Peyer's patch (tissue), 4 donors: ENCODE results near the gene CSNK2A2. TPM values are rescaled to one million over a fixed set of nuclear protein-coding genes. Genes with fewer than 3 reads are reported as not detected.

Source experiments
- DNase-seq, 3 donors: peaks; one replicate each; pipeline ENCODE4 v3.0.0-alpha.2; 2017 to 2019
- H3K27ac ChIP-seq, 4 donors: fragments of 200-600 bp; sonication (generic); one replicate each; pipeline ENCODE4 v1.5.1; 2016 to 2019
- H3K27me3 ChIP-seq, 2 donors: fragments of 200-600 bp; sonication (generic); one replicate each; pipeline ENCODE4 v1.5.1; 2019
- H3K36me3 ChIP-seq, 3 donors: fragments of 200-600 bp; sonication (generic); one replicate each; pipeline ENCODE4 v1.5.1; 2016 to 2019
- H3K4me1 ChIP-seq, 4 donors: fragments of 200-600 bp; sonication (generic); one replicate each; pipeline ENCODE4 v1.5.1; 2016 to 2019
- H3K4me3 ChIP-seq, 4 donors: fragments of 200-600 bp; sonication (generic); 1 replicate in 3 of 4; 2 replicates in 1 of 4; pipeline ENCODE4 v1.5.1; 2016 to 2019; ENCODE audit warnings: mild to moderate bottlenecking in 1 of 4
- H3K9me3 ChIP-seq, 4 donors: fragments of 200-600 bp; sonication (generic); one replicate each; pipeline ENCODE4 v1.5.1; 2016 to 2019; ENCODE audit warnings: mild to moderate bottlenecking in 1 of 4
- CTCF ChIP-seq, 6 experiments: fragments of 450-650 bp in 4 of 6; fragments of 200-600 bp in 2 of 6; sonication (generic) in 1 of 6; IDR thresholded peaks; one replicate each; pipeline ENCODE4 v1.5.1; 2017 to 2019; ENCODE audit warnings: antibody characterized with exemption in 6 of 6, mild to moderate bottlenecking in 3 of 6, moderate library complexity in 1 of 6
- POLR2A ChIP-seq, 2 donors: fragments of 450-650 bp; IDR thresholded peaks; one replicate each; pipeline ENCODE4 v1.5.1; 2017; ENCODE audit warnings: antibody characterized with exemption in 2 of 2, mild to moderate bottlenecking in 2 of 2, moderate library complexity in 2 of 2
- small RNA-seq, 2 donors: library from RNA; depleted of rRNA; stranded (forward); fragments of <200 nt; gene quantifications; one replicate each; pipeline ENCODE3, GENCODE V24; 2016
- total RNA-seq, 4 donors: library from RNA; depleted of rRNA; stranded (reverse); fragments of >200 nt; gene quantifications; one replicate each; pipeline ENCODE4 v1.1.0, GENCODE V29; 2016

CSNK2A2 gene
- total RNA-seq, 4 donors from 2014 or later, result 25.1 to 36.4 (median 29.6) TPM

- no peak overlapping the region for H3K4me3 ChIP-seq
- H3K4me1 ChIP-seq, result peaks cover 0 to 2% (median 0%) of the 10 kb centered on the region in 4 donors
- TF ChIP-seq POLR2A (IDR thresholded peaks at IDR 0.05) (no peak), CTCF (IDR thresholded peaks at IDR 0.05) (no peak)
- no peak for DNase-seq
- no peak overlapping the region for H3K27ac ChIP-seq
- no peaks in the 10 kb centered on the region for H3K9me3 ChIP-seq
- no peaks in the 10 kb centered on the region for H3K27me3 ChIP-seq
- peaks cover 0 to 28% (median 0%) of the 10 kb centered on the region in 3 donors for H3K36me3 ChIP-seq
Measured at GRCh38 chr16:58110571-58111301, 87.2 kb downstream of the CSNK2A2 start.

GRCh38 chr16:58109881-58110280, 88.0 kb downstream of the CSNK2A2 start:
- Histone ChIP-seq H3K4me3 (no peak overlapping the region), H3K36me3 (peaks cover 0 to 20% (median 0%) of the 10 kb centered on the region in 3 donors), H3K4me1 (no peaks in the 10 kb centered on the region), H3K9me3 (no peaks in the 10 kb centered on the region), H3K27me3 (no peaks in the 10 kb centered on the region), H3K27ac (no peak overlapping the region)
- no peak for TF ChIP-seq POLR2A (IDR thresholded peaks at IDR 0.05)
- no peak for TF ChIP-seq CTCF (IDR thresholded peaks at IDR 0.05)
- DNase-seq, result no peak

DNA sequence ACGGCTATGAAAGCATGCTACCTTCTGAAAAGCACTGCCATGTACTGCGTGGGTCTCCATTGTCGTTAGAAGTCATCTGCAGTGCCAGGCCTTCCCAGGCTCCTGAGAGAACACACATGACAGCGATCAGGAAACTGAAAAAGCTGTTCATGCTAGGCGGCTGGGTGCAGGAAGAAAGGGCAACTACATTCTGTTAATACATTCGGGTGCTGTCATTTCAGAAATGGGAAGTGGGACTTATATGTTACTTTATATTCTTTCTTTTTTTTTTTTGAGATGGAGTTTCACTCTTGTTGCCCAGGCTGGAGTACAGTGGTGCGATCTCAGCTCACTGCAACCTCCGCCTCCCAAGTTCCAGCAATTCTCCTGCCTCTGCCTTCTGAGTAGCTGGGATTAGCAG, 88.6 kb downstream of the CSNK2A2 start:
- H3K36me3 ChIP-seq, result peaks cover 0 to 14% (median 0%) of the 10 kb centered on the region in 3 donors
- no peak for DNase-seq
- H3K27me3 ChIP-seq, result no peaks in the 10 kb centered on the region
- H3K9me3 ChIP-seq, result no peaks in the 10 kb centered on the region
- H3K4me1 ChIP-seq, result no peaks in the 10 kb centered on the region
- no peak overlapping the region for H3K4me3 ChIP-seq
- H3K27ac ChIP-seq, result no peak overlapping the region
- no peak for TF ChIP-seq POLR2A (IDR thresholded peaks at IDR 0.05)
- TF ChIP-seq CTCF (IDR thresholded peaks at IDR 0.05), result no peak

Small RNAs within 50 kb of the gene (small RNA-seq; reads per million reads assigned to genes)
- gene RN7SL645P, result 0 reads per million in 2 donors

Other genes starting within 250 kb of the CSNK2A2 start
- 1 to 10 TPM in 2 of 4 donors, not detected in 2; 1.1 to 2.8 TPM for gene CNGB1, start 227.0 kb downstream of the CSNK2A2 start, total RNA-seq
- 10 to 100 TPM in 2 of 4 donors, 1 to 10 TPM in 2; 3.3 to 12.1 (median 8.4) TPM for gene ZNF319, start 197.4 kb downstream of the CSNK2A2 start, total RNA-seq
- gene USB1, start 196.7 kb downstream of the CSNK2A2 start, total RNA-seq, result 10 to 100 TPM; 25.6 to 80.0 (median 42.7) TPM
- 100 to 1,000 TPM in 3 of 4 donors, 10 to 100 TPM in 1; 13.2 to 142 (median 134) TPM for gene MMP15, start 172.4 kb downstream of the CSNK2A2 start, total RNA-seq
- gene CFAP20, start 68.7 kb downstream of the CSNK2A2 start, total RNA-seq, result 10 to 100 TPM in 3 of 4 donors, 1 to 10 TPM in 1; 5.8 to 47.7 (median 31.1) TPM
- gene PRSS54, start 96.9 kb upstream of the CSNK2A2 start, total RNA-seq, result not detected
- 1 to 10 TPM; 1.3 to 4.1 (median 1.9) TPM for gene GINS3, start 194.4 kb upstream of the CSNK2A2 start, total RNA-seq